HEK293 (cell line): ENCODE results near the gene CLCN7.
A peak's percentile ranks its signal among the peaks of the same experiment; 100 is the strongest.

Experiments
- CTCF ChIA-PET: fragments of 350-600 bp; formaldehyde crosslinking; extraction: SDS; loops from one replicate; lab custom pipeline; 2021; ENCODE audit warnings: antibody characterized with exemption; lab: Yijun Ruan, JAX
- POLR2A ChIA-PET: fragments of 300-600 bp; formaldehyde crosslinking; extraction: SDS; loops from one replicate; lab custom pipeline; 2020; ENCODE audit warnings: antibody characterized with exemption, inconsistent platforms; lab: Yijun Ruan, JAX
- H3K27ac ChIP-seq: fragments of 200-500 bp; sonication (Bioruptor generic); 2 replicates; pipeline ENCODE4 v1.5.1; 2014; ENCODE audit warnings: low read depth, low read length, control low read depth, inconsistent platforms; ENCODE audit errors: extremely low read depth
- H3K36me3 ChIP-seq, 2 experiments: fragments of 200-500 bp in 1 of 2; sonication (Bioruptor generic) in 1 of 2; 1 replicate in 1 of 2; 2 replicates in 1 of 2; pipeline ENCODE4 v1.5.1; 2014 to 2017; ENCODE audit warnings: inconsistent platforms in 2 of 2, low read length in 2 of 2; ENCODE audit not compliant: control insufficient read depth in 2 of 2, insufficient read depth in 1 of 2
- H3K4me1 ChIP-seq: fragments of 200-500 bp; sonication (Bioruptor generic); 2 replicates; pipeline ENCODE4 v1.5.1; 2014; ENCODE audit warnings: mild to moderate bottlenecking, low read length, inconsistent platforms; ENCODE audit not compliant: control insufficient read depth, insufficient read depth
- H3K4me3 ChIP-seq: 2 replicates; pipeline ENCODE4 v1.5.1; 2011; ENCODE audit warnings: low read depth, mild to moderate bottlenecking, control low read depth, low read length, moderate library complexity
- H3K9me3 ChIP-seq: fragments of 200-500 bp; sonication (Bioruptor generic); 2 replicates; pipeline ENCODE4 v1.5.1; 2014; ENCODE audit warnings: low read depth, low read length, inconsistent platforms; ENCODE audit not compliant: control insufficient read depth, insufficient read depth
- BCL11B ChIP-seq: fragments of 450-650 bp; formaldehyde crosslinking; IDR thresholded peaks from 2 replicates; pipeline ENCODE4 v1.5.1; 2016; ENCODE audit warnings: low read depth, missing biosample characterization, missing genetic modification characterization
- FEZF1 ChIP-seq: fragments of 450-650 bp; formaldehyde crosslinking; IDR thresholded peaks from 2 replicates; pipeline ENCODE4 v1.5.1; 2016; ENCODE audit warnings: missing biosample characterization, missing genetic modification characterization
- MZF1 ChIP-seq: fragments of 450-650 bp; formaldehyde crosslinking; IDR thresholded peaks from 2 replicates; pipeline ENCODE4 v1.5.1; 2017; ENCODE audit warnings: missing biosample characterization, missing genetic modification characterization, borderline replicate concordance
- PRDM2 ChIP-seq: fragments of 450-650 bp; formaldehyde crosslinking; IDR thresholded peaks from 2 replicates; pipeline ENCODE4 v1.5.1; 2016; ENCODE audit warnings: missing biosample characterization, missing genetic modification characterization, borderline replicate concordance
- ZFP69B ChIP-seq: fragments of 450-650 bp; formaldehyde crosslinking; IDR thresholded peaks from 2 replicates; pipeline ENCODE4 v1.5.1; 2016; ENCODE audit warnings: missing biosample characterization, missing genetic modification characterization
- ZNF2 ChIP-seq: fragments of 450-650 bp; formaldehyde crosslinking; IDR thresholded peaks from 2 replicates; pipeline ENCODE4 v1.5.1; 2016; ENCODE audit warnings: missing biosample characterization, missing genetic modification characterization
- ZNF335 ChIP-seq: fragments of 450-650 bp; formaldehyde crosslinking; conservative IDR thresholded peaks from 2 replicates; pipeline ENCODE4 v1.5.1; 2016; ENCODE audit warnings: missing biosample characterization, missing genetic modification characterization
- ZNF449 ChIP-seq: fragments of 450-650 bp; formaldehyde crosslinking; IDR thresholded peaks from 2 replicates; pipeline ENCODE4 v1.5.1; 2017; ENCODE audit warnings: missing biosample characterization, mild to moderate bottlenecking, missing genetic modification characterization, moderate library complexity
- ZNF549 ChIP-seq: fragments of 450-650 bp; IDR thresholded peaks from 2 replicates; pipeline ENCODE4 v1.5.1; 2018; ENCODE audit warnings: missing biosample characterization, missing genetic modification characterization, mild to moderate bottlenecking, inconsistent platforms, moderate library complexity
- ZNF600 ChIP-seq: fragments of 450-650 bp; formaldehyde crosslinking; IDR thresholded peaks from 2 replicates; pipeline ENCODE4 v1.5.1; 2016; ENCODE audit warnings: missing biosample characterization, missing genetic modification characterization
- ZNF621 ChIP-seq: fragments of 450-650 bp; formaldehyde crosslinking; IDR thresholded peaks from 2 replicates; pipeline ENCODE4 v1.5.1; 2017; ENCODE audit warnings: missing biosample characterization, missing genetic modification characterization
- TF ChIP-seq, protein P1 (sequence below): fragments of 450-650 bp; formaldehyde crosslinking; IDR thresholded peaks from 2 replicates; pipeline ENCODE4 v1.5.1; 2016; ENCODE audit warnings: missing biosample characterization, missing genetic modification characterization

The CLCN7 gene

GRCh38 chr16:1474082-1474795 lies 589 bp downstream of the CLCN7 start (continued):
- TF ChIP-seq PRDM2 (no peak), FEZF1 (tag by site-specific recombination) (no peak), ZNF549 (tag by site-specific recombination) (no peak), BCL11B (tag by site-specific recombination) (no peak), ZNF449 (tag by site-specific recombination) (no peak), ZNF2 (tag by site-specific recombination) (no peak), ZNF335 (tag by site-specific recombination) (0 out of 2 replicates have a peak, but pooled peaks have one; percentile 9)

DNA sequence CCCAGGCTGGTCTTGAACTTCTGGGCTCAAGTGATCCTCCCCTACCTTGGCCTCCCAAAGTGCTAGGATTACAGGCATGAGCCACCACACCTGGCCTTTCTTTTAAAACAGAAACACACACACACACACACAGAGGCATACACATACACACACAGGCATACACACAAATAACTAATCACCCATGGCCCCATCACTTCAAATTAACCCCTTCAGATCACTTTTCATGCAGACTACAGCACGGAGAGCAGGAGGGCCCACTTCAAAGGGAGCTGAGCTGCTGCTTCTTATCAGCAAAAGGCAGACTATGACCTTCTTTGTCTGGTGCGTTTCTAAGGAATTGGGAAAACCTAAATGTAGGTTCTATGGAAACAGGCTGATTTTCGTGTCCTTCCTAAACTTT lies 1.9 kb downstream of the CLCN7 start:
- H3K36me3 ChIP-seq, result no peaks in the 10 kb centered on the region
- no peak overlapping the region for H3K27ac ChIP-seq
- no peak overlapping the region for H3K4me3 ChIP-seq
- no peaks in the 10 kb centered on the region for H3K9me3 ChIP-seq
- CTCF ChIA-PET, result no interaction called here
- no peak for TF ChIP-seq ZNF621
- 0 out of 2 replicates have a peak, but pooled peaks have one; percentile 34 for TF ChIP-seq ZFP69B (tag by site-specific recombination)
- TF ChIP-seq, protein P1, sequence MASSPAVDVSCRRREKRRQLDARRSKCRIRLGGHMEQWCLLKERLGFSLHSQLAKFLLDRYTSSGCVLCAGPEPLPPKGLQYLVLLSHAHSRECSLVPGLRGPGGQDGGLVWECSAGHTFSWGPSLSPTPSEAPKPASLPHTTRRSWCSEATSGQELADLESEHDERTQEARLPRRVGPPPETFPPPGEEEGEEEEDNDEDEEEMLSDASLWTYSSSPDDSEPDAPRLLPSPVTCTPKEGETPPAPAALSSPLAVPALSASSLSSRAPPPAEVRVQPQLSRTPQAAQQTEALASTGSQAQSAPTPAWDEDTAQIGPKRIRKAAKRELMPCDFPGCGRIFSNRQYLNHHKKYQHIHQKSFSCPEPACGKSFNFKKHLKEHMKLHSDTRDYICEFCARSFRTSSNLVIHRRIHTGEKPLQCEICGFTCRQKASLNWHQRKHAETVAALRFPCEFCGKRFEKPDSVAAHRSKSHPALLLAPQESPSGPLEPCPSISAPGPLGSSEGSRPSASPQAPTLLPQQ (tag by site-specific recombination), result 0 out of 2 replicates have a peak, but pooled peaks have one; percentile 44
- H3K4me1 ChIP-seq, result peaks cover 3% of the 10 kb centered on the region; the same call in 1 of the 2 replicates
- POLR2A ChIA-PET, result interaction anchor here (0.7 kb wide), 1 partner anchor 26 kb away, joined by 7 read pairs; no protein-coding TSS in a partner anchor

- TF ChIP-seq ZNF600 (no peak), MZF1 (tag by site-specific recombination) (no peak), ZNF335 (tag by site-specific recombination) (peak; percentile 91)
- no peak overlapping the region for H3K27ac ChIP-seq
- POLR2A ChIA-PET, result no interaction called here
- H3K36me3 ChIP-seq, result no peaks in the 10 kb centered on the region
- CTCF ChIA-PET, result interaction anchor here (0.6 to 0.8 kb wide), 2 partner anchors 28 to 108 kb away, joined by 3 read pairs; no protein-coding TSS in a partner anchor
- H3K4me1 ChIP-seq, result peaks cover 3% of the 10 kb centered on the region; the same call in 1 of the 2 replicates
- no peaks in the 10 kb centered on the region for H3K9me3 ChIP-seq
- no peak overlapping the region for H3K4me3 ChIP-seq
These were observed 3.1 kb downstream of the CLCN7 start for GRCh38 chr16:1471569-1472194.
